Rectal smooth muscle tissue (tissue), 1 donor: ENCODE results near the gene XYLT1.
A peak's percentile ranks its signal among the peaks of the same experiment; 100 is the strongest.

Experiments
- H3K27ac ChIP-seq: one replicate; pipeline ENCODE4 v1.7.0; 2013; ENCODE audit warnings: low read depth, low read length, inconsistent platforms
- H3K27me3 ChIP-seq: one replicate; pipeline ENCODE4 v1.7.0; 2013; ENCODE audit warnings: low read length; ENCODE audit not compliant: control insufficient read depth, insufficient read depth
- H3K36me3 ChIP-seq: one replicate; pipeline ENCODE4 v1.7.0; 2013; ENCODE audit warnings: low read length; ENCODE audit not compliant: control insufficient read depth, insufficient read depth
- H3K4me1 ChIP-seq: one replicate; pipeline ENCODE4 v1.7.0; 2013; ENCODE audit warnings: low read length; ENCODE audit not compliant: control insufficient read depth, insufficient read depth
- H3K4me3 ChIP-seq: one replicate; pipeline ENCODE4 v1.7.0; 2013; ENCODE audit warnings: low read length
- H3K9ac ChIP-seq: one replicate; pipeline ENCODE4 v1.7.0; 2013; ENCODE audit warnings: low read length

XYLT1 gene

GRCh38 chr16:17228048-17228707, 242.6 kb downstream of the XYLT1 start:
- Histone ChIP-seq H3K27ac (no peak overlapping the region), H3K4me3 (no peak overlapping the region), H3K27me3 (no peaks in the 10 kb centered on the region), H3K9ac (no peak overlapping the region), H3K4me1 (peaks cover 12% of the 10 kb centered on the region), H3K36me3 (no peaks in the 10 kb centered on the region)

DNA sequence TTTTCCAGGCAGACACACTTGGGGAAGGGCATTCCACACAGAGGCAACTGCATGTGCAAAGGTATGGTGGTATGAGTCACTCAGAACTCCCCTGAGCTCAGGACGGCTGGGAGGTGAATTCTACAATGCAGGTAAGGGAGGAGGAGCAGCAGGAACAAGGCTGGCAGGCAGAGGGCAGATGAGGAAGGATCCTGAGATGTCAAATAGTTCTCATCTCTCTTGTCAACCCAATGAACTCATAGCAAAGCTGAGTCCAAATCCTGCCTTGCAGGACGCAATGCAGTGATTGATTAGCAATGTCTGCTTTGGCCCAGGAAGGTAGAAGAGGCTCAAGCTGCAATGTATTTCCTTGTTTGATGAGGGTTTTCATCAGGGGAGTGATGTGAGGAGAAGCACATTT, 243.5 kb downstream of the XYLT1 start:
- Histone ChIP-seq H3K27ac (no peak overlapping the region), H3K27me3 (no peaks in the 10 kb centered on the region), H3K4me3 (no peak overlapping the region)

GRCh38 chr16:17225541-17225940, 245.2 kb downstream of the XYLT1 start:
- Histone ChIP-seq H3K27me3 (no peaks in the 10 kb centered on the region), H3K27ac (peak overlapping the region; percentile 89)

More for the DNA sequence above, 243.5 kb downstream of the XYLT1 start:
- H3K36me3 ChIP-seq, result no peaks in the 10 kb centered on the region
- H3K9ac ChIP-seq, result no peak overlapping the region
- peaks cover 12% of the 10 kb centered on the region for H3K4me1 ChIP-seq

GRCh38 chr16:17224879-17225281, 245.9 kb downstream of the XYLT1 start:
- no peak overlapping the region for H3K4me3 ChIP-seq
- H3K9ac ChIP-seq, result no peak overlapping the region
- H3K27me3 ChIP-seq, result no peaks in the 10 kb centered on the region
- H3K27ac ChIP-seq, result peak overlapping the region; percentile 89
- no peaks in the 10 kb centered on the region for H3K36me3 ChIP-seq
- H3K4me1 ChIP-seq, result peaks cover 12% of the 10 kb centered on the region

More at GRCh38 chr16:17225541-17225940, 245.2 kb downstream of the XYLT1 start:
- Histone ChIP-seq H3K36me3 (no peaks in the 10 kb centered on the region), H3K4me1 (peaks cover 12% of the 10 kb centered on the region), H3K9ac (no peak overlapping the region), H3K4me3 (no peak overlapping the region)

DNA sequence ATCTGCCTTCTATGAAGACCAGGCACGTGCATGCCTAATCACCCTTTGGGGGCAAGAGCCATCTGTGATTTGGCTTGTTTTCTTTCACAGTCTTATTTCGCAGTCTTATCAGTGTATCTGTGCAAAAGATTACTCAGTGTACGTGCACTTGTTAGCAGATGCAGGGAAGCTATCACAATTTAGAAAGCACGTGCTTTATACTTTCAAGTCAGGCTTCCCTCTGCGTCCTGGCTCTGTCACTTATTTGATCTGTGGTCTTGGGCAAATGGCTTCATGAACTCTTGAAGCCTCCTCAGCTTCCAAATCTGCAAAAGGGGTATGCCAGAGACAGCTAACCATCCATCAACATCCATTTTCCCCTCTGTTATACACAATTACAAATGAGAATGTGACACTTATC, 246.4 kb downstream of the XYLT1 start:
- H3K9ac ChIP-seq, result no peak overlapping the region

GRCh38 chr16:17223576-17223975, 247.2 kb downstream of the XYLT1 start:
- Histone ChIP-seq H3K27ac (peak overlapping the region; percentile 89), H3K9ac (no peak overlapping the region), H3K4me1 (peaks cover 12% of the 10 kb centered on the region), H3K4me3 (no peak overlapping the region), H3K27me3 (no peaks in the 10 kb centered on the region), H3K36me3 (no peaks in the 10 kb centered on the region)

More for the DNA sequence above, 246.4 kb downstream of the XYLT1 start:
- no peaks in the 10 kb centered on the region for H3K36me3 ChIP-seq
- H3K4me3 ChIP-seq, result no peak overlapping the region
- no peaks in the 10 kb centered on the region for H3K27me3 ChIP-seq
- peaks cover 12% of the 10 kb centered on the region for H3K4me1 ChIP-seq
- H3K27ac ChIP-seq, result peak overlapping the region; percentile 89

DNA sequence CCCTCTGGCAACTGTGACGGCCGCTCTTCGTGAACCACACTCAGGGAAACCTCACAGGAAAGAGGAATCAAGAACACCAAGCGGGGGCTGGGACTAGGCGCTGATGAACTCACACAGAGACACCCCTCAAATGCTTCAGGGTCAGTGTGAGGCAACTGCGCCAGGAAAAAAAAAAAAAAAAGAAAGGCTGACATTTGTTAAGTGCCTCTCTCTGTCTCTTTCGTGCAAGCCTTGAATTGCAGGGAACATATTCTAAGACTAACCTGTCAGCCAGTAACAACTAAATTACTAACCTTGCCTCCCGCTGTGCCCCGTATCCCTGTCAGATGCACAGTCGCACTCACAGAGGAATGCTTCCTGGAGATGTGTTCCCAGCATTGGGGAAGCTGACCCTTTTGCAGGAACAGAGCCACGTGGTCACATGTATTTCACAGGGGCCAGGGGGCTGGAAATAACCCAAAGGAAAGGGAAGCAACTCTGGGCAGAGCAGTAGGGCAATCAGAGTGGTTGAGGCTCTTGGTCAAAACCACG, 247.8 kb downstream of the XYLT1 start:
- Histone ChIP-seq H3K27me3 (no peaks in the 10 kb centered on the region), H3K27ac (peak overlapping the region; percentile 89), H3K36me3 (no peaks in the 10 kb centered on the region), H3K4me1 (peaks cover 12% of the 10 kb centered on the region), H3K9ac (no peak overlapping the region), H3K4me3 (no peak overlapping the region)

DNA sequence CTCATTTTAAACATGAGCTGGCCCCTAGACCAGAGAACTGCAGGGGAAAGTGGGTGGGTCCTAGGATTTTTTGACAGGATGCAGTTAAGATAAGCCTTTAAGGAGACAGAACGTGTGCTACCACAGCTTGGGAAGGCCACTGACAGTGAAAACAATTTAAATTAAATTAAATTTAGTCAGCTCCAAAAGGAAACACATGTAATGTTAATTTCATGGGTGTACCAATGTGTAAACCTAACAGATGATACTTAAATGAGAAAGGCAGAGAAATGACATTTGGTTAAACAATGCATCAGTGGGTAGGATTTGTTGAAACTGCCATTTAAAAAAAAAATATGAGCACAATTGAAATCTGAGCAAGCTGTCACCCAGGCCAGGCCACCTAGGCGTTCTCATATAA, 250.8 kb downstream of the XYLT1 start:
- Histone ChIP-seq H3K4me1 (peaks cover 7% of the 10 kb centered on the region), H3K36me3 (no peaks in the 10 kb centered on the region), H3K9ac (no peak overlapping the region), H3K27ac (no peak overlapping the region), H3K4me3 (no peak overlapping the region), H3K27me3 (no peaks in the 10 kb centered on the region)

- Histone ChIP-seq H3K27me3 (no peaks in the 10 kb centered on the region), H3K27ac (no peak overlapping the region), H3K4me1 (no peaks in the 10 kb centered on the region), H3K4me3 (no peak overlapping the region), H3K9ac (no peak overlapping the region), H3K36me3 (no peaks in the 10 kb centered on the region)
Measured at GRCh38 chr16:17215936-17216335, 254.8 kb downstream of the XYLT1 start.

- H3K4me1 ChIP-seq, result no peaks in the 10 kb centered on the region
- no peak overlapping the region for H3K27ac ChIP-seq
- no peaks in the 10 kb centered on the region for H3K27me3 ChIP-seq
- no peak overlapping the region for H3K4me3 ChIP-seq
- H3K36me3 ChIP-seq, result no peaks in the 10 kb centered on the region
- no peak overlapping the region for H3K9ac ChIP-seq
Measured at GRCh38 chr16:17215306-17215705, 255.5 kb downstream of the XYLT1 start.

DNA sequence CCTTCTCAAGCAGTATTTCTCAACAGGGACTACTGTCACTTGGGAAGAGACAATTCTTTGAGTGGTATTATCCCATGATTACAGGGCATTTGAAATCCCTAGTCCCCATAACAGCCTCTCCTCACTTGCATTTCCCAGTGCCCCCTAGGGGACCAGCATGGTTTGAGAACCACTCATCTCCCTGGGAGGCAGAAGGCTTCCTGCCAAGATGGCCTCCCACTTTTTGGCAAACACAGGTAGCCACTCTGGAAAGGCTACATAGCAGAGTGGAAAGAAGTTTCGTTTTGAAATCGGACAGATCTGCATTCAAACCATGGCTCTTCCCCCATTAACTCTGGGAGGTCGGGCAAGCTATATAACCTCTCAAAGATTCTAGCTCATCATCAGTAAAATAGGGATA, 256.8 kb downstream of the XYLT1 start:
- no peak overlapping the region for H3K27ac ChIP-seq
- H3K4me1 ChIP-seq, result no peaks in the 10 kb centered on the region
- no peaks in the 10 kb centered on the region for H3K36me3 ChIP-seq
- no peaks in the 10 kb centered on the region for H3K27me3 ChIP-seq
- no peak overlapping the region for H3K4me3 ChIP-seq
- no peak overlapping the region for H3K9ac ChIP-seq

GRCh38 chr16:17213025-17213424, 257.7 kb downstream of the XYLT1 start:
- Histone ChIP-seq H3K4me1 (no peaks in the 10 kb centered on the region), H3K36me3 (no peaks in the 10 kb centered on the region), H3K9ac (no peak overlapping the region), H3K27me3 (no peaks in the 10 kb centered on the region), H3K4me3 (no peak overlapping the region), H3K27ac (no peak overlapping the region)

DNA sequence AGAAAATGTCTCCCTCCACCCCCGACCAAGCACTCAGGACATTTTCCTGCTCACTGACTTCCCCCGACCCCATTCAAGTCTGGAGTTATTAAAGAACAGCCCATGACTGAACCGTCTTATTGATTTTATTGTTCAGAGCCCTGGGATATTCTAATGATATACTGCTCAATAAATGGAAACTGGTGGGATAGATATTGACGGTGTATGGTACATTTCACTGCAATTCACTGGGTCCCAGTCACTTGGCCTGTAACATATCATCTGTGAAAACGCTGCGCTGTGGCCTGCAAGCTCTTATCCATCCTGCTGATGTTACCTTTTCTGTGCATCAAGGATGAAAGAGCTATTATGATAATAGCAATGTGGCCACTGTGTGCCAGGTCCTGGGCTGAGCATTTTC, 258.2 kb downstream of the XYLT1 start:
- Histone ChIP-seq H3K4me1 (no peaks in the 10 kb centered on the region), H3K9ac (no peak overlapping the region), H3K4me3 (no peak overlapping the region), H3K27me3 (no peaks in the 10 kb centered on the region), H3K27ac (no peak overlapping the region), H3K36me3 (no peaks in the 10 kb centered on the region)
